NCI-H2029 (cell line): ENCODE data around the gene CNOT3.
A peak's percentile ranks its signal among the peaks of the same experiment; 100 is the strongest.
"Not testable (repeated sequence)": the region's sequence is repeated elsewhere in the genome, so short reads cannot be mapped to it uniquely, and the experiment has no call there.

Source experiments
- DNase-seq: peaks from one replicate; lab custom pipeline; 2025; lab: John Stamatoyannopoulos, UW

Gene CNOT3

GRCh38 chr19:54171736-54172431, 34.3 kb downstream of the CNOT3 start:
- not testable (repeated sequence) for DNase-seq

- DNase-seq, result peak; percentile 88
Observed at GRCh38 chr19:54172471-54173358, 35.2 kb downstream of the CNOT3 start, which contains the start of gene TMC4. TMC4 (minus strand) TSS chr19:54173160; CDS start chr19:54173117, 43 bp downstream.

GRCh38 chr19:54173359-54173699, 35.8 kb downstream of the CNOT3 start:
- DNase-seq, result no peak

GRCh38 chr19:54173951-54174834, 36.6 kb downstream of the CNOT3 start:
- no peak for DNase-seq

- DNase-seq, result peak; percentile 59
Observed at GRCh38 chr19:54178581-54179261, 41.2 kb downstream of the CNOT3 start.

GRCh38 chr19:54179262-54179852, 41.8 kb downstream of the CNOT3 start:
- DNase-seq, result no peak

- peak; percentile 9 for DNase-seq
Observed at GRCh38 chr19:54179921-54180461, 42.4 kb downstream of the CNOT3 start.

GRCh38 chr19:54180691-54181091, 43.1 kb downstream of the CNOT3 start:
- no peak for DNase-seq

- DNase-seq, result not testable (repeated sequence)
Observed at GRCh38 chr19:54181894-54182293, 44.3 kb downstream of the CNOT3 start.

- no peak for DNase-seq
Observed at GRCh38 chr19:54183431-54183830, 45.9 kb downstream of the CNOT3 start.

GRCh38 chr19:54186351-54186750, 48.8 kb downstream of the CNOT3 start:
- DNase-seq, result no peak

- no peak for DNase-seq
Observed at GRCh38 chr19:54186934-54187381, 49.4 kb downstream of the CNOT3 start.

- DNase-seq, result no peak
Observed at GRCh38 chr19:54188215-54188871, 50.8 kb downstream of the CNOT3 start.

GRCh38 chr19:54189145-54189734, 51.7 kb downstream of the CNOT3 start, which contains the start of gene MBOAT7:
MBOAT7 (minus strand) TSS chr19:54189580; CDS start chr19:54188508, 1,072 bp downstream.
- DNase-seq, result no peak

- peak; percentile 100 for DNase-seq
Observed at GRCh38 chr19:54189735-54190502, 52.4 kb downstream of the CNOT3 start.

- DNase-seq, result peak; percentile 99
Observed at GRCh38 chr19:54190503-54191010, 53.0 kb downstream of the CNOT3 start.

GRCh38 chr19:54191011-54191810, 53.6 kb downstream of the CNOT3 start, which contains the start of gene TSEN34:
TSEN34 (plus strand) TSS chr19:54191308; CDS start chr19:54191365, 57 bp downstream.
- DNase-seq, result peak; percentile 82
